VCaP (cell line): Measurements from ENCODE around the gene RPUSD4.

Experiments
- H3K27ac ChIP-seq: fragments of 450-650 bp; 2 replicates; pipeline ENCODE4 v1.5.1; 2017
- CTCF ChIP-seq: fragments of 450-650 bp; conservative IDR thresholded peaks from 2 replicates; pipeline ENCODE4 v1.5.1; 2017; ENCODE audit warnings: mild to moderate bottlenecking, moderate library complexity

The RPUSD4 gene

GRCh38 chr11:126219547-126219946 lies 8.1 kb upstream of the RPUSD4 start:
- no peak for TF ChIP-seq CTCF

GRCh38 chr11:126217491-126217890 lies 6.0 kb upstream of the RPUSD4 start:
- TF ChIP-seq CTCF = no peak

More at GRCh38 chr11:126219547-126219946, 8.1 kb upstream of the RPUSD4 start:
- H3K27ac ChIP-seq = no peak overlapping the region

GRCh38 chr11:126216526-126217305 lies 5.3 kb upstream of the RPUSD4 start:
- peak overlapping the region; percentile 86 for H3K27ac ChIP-seq
- TF ChIP-seq CTCF = no peak

More at GRCh38 chr11:126217491-126217890, 6.0 kb upstream of the RPUSD4 start:
- no peak overlapping the region for H3K27ac ChIP-seq

- no peak for TF ChIP-seq CTCF
Measured at GRCh38 chr11:126214841-126215240, 3.4 kb upstream of the RPUSD4 start.

GRCh38 chr11:126214441-126214840 lies 3.0 kb upstream of the RPUSD4 start:
- H3K27ac ChIP-seq = peak overlapping the region; percentile 86
- TF ChIP-seq CTCF = no peak

More at GRCh38 chr11:126214841-126215240, 3.4 kb upstream of the RPUSD4 start:
- peak overlapping the region; percentile 86 for H3K27ac ChIP-seq

GRCh38 chr11:126212089-126212660 lies 725 bp upstream of the RPUSD4 start:
- no peak for TF ChIP-seq CTCF
- H3K27ac ChIP-seq = peak overlapping the region; percentile 73

- peak overlapping the region; percentile 73 for H3K27ac ChIP-seq
Measured at GRCh38 chr11:126210871-126211235, 597 bp downstream of the RPUSD4 start.

More at GRCh38 chr11:126210871-126211235, 597 bp downstream of the RPUSD4 start:
- no peak for TF ChIP-seq CTCF
